WTC11 (cell line): ENCODE data around the gene GAS2L3. TPM values are rescaled to one million over a fixed set of nuclear protein-coding genes. Genes with fewer than 3 reads are reported as not detected.
A peak's percentile ranks its signal among the peaks of the same experiment; 100 is the strongest.

Source experiments
- ATAC-seq: fragments of 200-7000 bp; cut with Tn5 transposase; 2 replicates; pipeline ENCODE4 v1.10.0; 2021; ENCODE audit warnings: mild to moderate bottlenecking, moderate library complexity
- CTCF ChIA-PET: fragments of 300-600 bp; sonication (Branson Sonifier 250); formaldehyde crosslinking; loops from one replicate; lab custom pipeline; 2021; ENCODE audit warnings: antibody characterized with exemption; lab: Charles Lee
- POLR2A ChIA-PET: fragments of 350-600 bp; sonication (Branson Sonifier 250); formaldehyde crosslinking; loops from one replicate; lab custom pipeline; 2021; ENCODE audit warnings: antibody characterized with exemption; lab: Charles Lee
- DNase-seq: peaks from one replicate; pipeline ENCODE4 v3.0.0; 2021; ENCODE audit warnings: low spot score
- H3K27ac Mint-ChIP-seq: 2 replicates; pipeline ENCODE4 v1.8.0; 2021; ENCODE audit warnings: mixed read lengths
- H3K27me3 Mint-ChIP-seq: 2 replicates; pipeline ENCODE4 v1.8.0; 2021; ENCODE audit warnings: low read depth, mild to moderate bottlenecking, moderate library complexity, mixed read lengths
- H3K36me3 Mint-ChIP-seq: 2 replicates; pipeline ENCODE4 v1.8.0; 2021; ENCODE audit warnings: mixed read lengths
- H3K4me1 Mint-ChIP-seq: 2 replicates; pipeline ENCODE4 v1.8.0; 2022; ENCODE audit warnings: mixed read lengths
- H3K4me3 Mint-ChIP-seq: 2 replicates; pipeline ENCODE4 v1.8.0; 2021; ENCODE audit warnings: mild to moderate bottlenecking, moderate library complexity, mixed read lengths
- H3K9me3 Mint-ChIP-seq: 2 replicates; pipeline ENCODE4 v1.8.0; 2021; ENCODE audit warnings: mixed read lengths
- AR ChIP-seq: fragments of 250-450 bp; sonication (Bioruptor Pico); IDR thresholded peaks from 2 replicates; pipeline ENCODE4 v1.9.0; 2021; ENCODE audit warnings: mild to moderate bottlenecking
- FOXP1 ChIP-seq: sonication (generic); formaldehyde crosslinking; IDR thresholded peaks from 2 replicates; pipeline ENCODE4 v1.8.0; 2022; ENCODE audit warnings: missing genetic modification reagents, mild to moderate bottlenecking, moderate library complexity, borderline replicate concordance
- HMGA2 ChIP-seq: fragments of 250-450 bp; sonication (Bioruptor Pico); IDR thresholded peaks from 2 replicates; pipeline ENCODE4 v1.4.0; 2021; ENCODE audit warnings: mild to moderate bottlenecking, moderate library complexity
- JAZF1 ChIP-seq: fragments of 250-450 bp; sonication (Bioruptor Pico); IDR thresholded peaks from 2 replicates; pipeline ENCODE4 v1.9.0; 2021; ENCODE audit warnings: moderate library complexity, mild to moderate bottlenecking, inconsistent platforms
- MYBL2 ChIP-seq: sonication (generic); formaldehyde crosslinking; IDR thresholded peaks from 2 replicates; pipeline ENCODE4 v1.8.1; 2023; ENCODE audit warnings: mild to moderate bottlenecking, moderate library complexity, missing genetic modification reagents
- NFATC4 ChIP-seq: fragments of 250-450 bp; sonication (Bioruptor Pico); IDR thresholded peaks from 2 replicates; pipeline ENCODE4 v1.9.0; 2021; ENCODE audit warnings: mild to moderate bottlenecking
- NR3C1 ChIP-seq: sonication (generic); formaldehyde crosslinking; conservative IDR thresholded peaks from 2 replicates; pipeline ENCODE4 v1.8.1; 2023; ENCODE audit warnings: low read depth, mild to moderate bottlenecking, missing genetic modification reagents
- STAT6 ChIP-seq: sonication (generic); formaldehyde crosslinking; conservative IDR thresholded peaks from 2 replicates; pipeline ENCODE4 v1.8.1; 2023; ENCODE audit warnings: mild to moderate bottlenecking, low read depth, missing genetic modification reagents, moderate library complexity
- ZNF423 ChIP-seq: fragments of 250-450 bp; sonication (Bioruptor Pico); IDR thresholded peaks from 2 replicates; pipeline ENCODE4 v2.1.2; 2022; ENCODE audit warnings: mild to moderate bottlenecking, moderate library complexity
- total RNA-seq: library from RNA; stranded (reverse); gene quantifications from 3 replicates; pipeline ENCODE4 v1.2.3, GENCODE V29; 2021
- TF ChIP-seq, protein P1 (sequence below): sonication (generic); formaldehyde crosslinking; IDR thresholded peaks from 2 replicates; pipeline ENCODE4 v1.8.0; 2022; ENCODE audit warnings: mild to moderate bottlenecking, missing genetic modification reagents
- TF ChIP-seq, protein P2 (sequence below): fragments of 250-450 bp; sonication (Bioruptor Pico); IDR thresholded peaks from 2 replicates; pipeline ENCODE4 v1.9.0; 2021; ENCODE audit warnings: mild to moderate bottlenecking
- TF ChIP-seq, protein P3 (sequence below): sonication (generic); formaldehyde crosslinking; IDR thresholded peaks from 2 replicates; pipeline ENCODE4 v1.8.0; 2022; ENCODE audit warnings: mild to moderate bottlenecking, missing genetic modification reagents
- TF ChIP-seq, protein P4 (sequence below): sonication (generic); formaldehyde crosslinking; IDR thresholded peaks from 2 replicates; pipeline ENCODE4 v1.8.1; 2023; ENCODE audit warnings: mild to moderate bottlenecking, missing genetic modification reagents
- TF ChIP-seq, protein P5 (sequence below): fragments of 250-450 bp; sonication (Bioruptor Pico); IDR thresholded peaks from 2 replicates; pipeline ENCODE4 v2.1.2; 2022; ENCODE audit warnings: mild to moderate bottlenecking, moderate library complexity
- TF ChIP-seq, protein P6 (sequence below): sonication (generic); formaldehyde crosslinking; conservative IDR thresholded peaks from 2 replicates; pipeline ENCODE4 v1.8.1; 2022; ENCODE audit warnings: mild to moderate bottlenecking, missing genetic modification reagents
- TF ChIP-seq, protein P7 (sequence below): fragments of 200-600 bp; IDR thresholded peaks from 2 replicates; pipeline ENCODE4 v1.8.0; 2022; ENCODE audit warnings: antibody characterized with exemption

Gene GAS2L3
- total RNA-seq, 1 experiment from 2014 or later, result 14.8 TPM

- ChIA-PET CTCF (interaction anchor here (0.7 to 2.7 kb wide), 49 partner anchors 10 to 1010 kb away, joined by 3 to 33 read pairs (median 5); partner anchors contain the start of genes GAS2L3 and SLC17A8), POLR2A (no interaction called here)
- Mint-ChIP-seq H3K9me3 (peaks cover 4% of the 10 kb centered on the region), H3K36me3 (no peaks in the 10 kb centered on the region), H3K27me3 (no peaks in the 10 kb centered on the region), H3K4me3 (no peak overlapping the region), H3K4me1 (no peaks in the 10 kb centered on the region), H3K27ac (no peak overlapping the region)
- TF ChIP-seq FOXP1 (CRISPR knock-in tag) (no peak), JAZF1 (no peak), HMGA2 (CRISPR knock-in tag) (no peak), MYBL2 (CRISPR knock-in tag) (no peak), NR3C1 (CRISPR knock-in tag) (no peak), NFATC4 (CRISPR knock-in tag) (no peak), STAT6 (CRISPR knock-in tag) (no peak)
- TF ChIP-seq, protein P1, sequence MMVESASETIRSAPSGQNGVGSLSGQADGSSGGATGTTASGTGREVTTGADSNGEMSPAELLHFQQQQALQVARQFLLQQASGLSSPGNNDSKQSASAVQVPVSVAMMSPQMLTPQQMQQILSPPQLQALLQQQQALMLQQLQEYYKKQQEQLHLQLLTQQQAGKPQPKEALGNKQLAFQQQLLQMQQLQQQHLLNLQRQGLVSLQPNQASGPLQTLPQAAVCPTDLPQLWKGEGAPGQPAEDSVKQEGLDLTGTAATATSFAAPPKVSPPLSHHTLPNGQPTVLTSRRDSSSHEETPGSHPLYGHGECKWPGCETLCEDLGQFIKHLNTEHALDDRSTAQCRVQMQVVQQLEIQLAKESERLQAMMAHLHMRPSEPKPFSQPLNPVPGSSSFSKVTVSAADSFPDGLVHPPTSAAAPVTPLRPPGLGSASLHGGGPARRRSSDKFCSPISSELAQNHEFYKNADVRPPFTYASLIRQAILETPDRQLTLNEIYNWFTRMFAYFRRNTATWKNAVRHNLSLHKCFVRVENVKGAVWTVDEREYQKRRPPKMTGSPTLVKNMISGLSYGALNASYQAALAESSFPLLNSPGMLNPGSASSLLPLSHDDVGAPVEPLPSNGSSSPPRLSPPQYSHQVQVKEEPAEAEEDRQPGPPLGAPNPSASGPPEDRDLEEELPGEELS (CRISPR knock-in tag), result no peak
- TF ChIP-seq, protein P2, sequence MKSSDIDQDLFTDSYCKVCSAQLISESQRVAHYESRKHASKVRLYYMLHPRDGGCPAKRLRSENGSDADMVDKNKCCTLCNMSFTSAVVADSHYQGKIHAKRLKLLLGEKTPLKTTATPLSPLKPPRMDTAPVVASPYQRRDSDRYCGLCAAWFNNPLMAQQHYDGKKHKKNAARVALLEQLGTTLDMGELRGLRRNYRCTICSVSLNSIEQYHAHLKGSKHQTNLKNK (CRISPR knock-in tag), result no peak
- TF ChIP-seq, protein P3, sequence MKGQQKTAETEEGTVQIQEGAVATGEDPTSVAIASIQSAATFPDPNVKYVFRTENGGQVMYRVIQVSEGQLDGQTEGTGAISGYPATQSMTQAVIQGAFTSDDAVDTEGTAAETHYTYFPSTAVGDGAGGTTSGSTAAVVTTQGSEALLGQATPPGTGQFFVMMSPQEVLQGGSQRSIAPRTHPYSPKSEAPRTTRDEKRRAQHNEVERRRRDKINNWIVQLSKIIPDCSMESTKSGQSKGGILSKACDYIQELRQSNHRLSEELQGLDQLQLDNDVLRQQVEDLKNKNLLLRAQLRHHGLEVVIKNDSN (CRISPR knock-in tag), result no peak
- TF ChIP-seq, protein P4, sequence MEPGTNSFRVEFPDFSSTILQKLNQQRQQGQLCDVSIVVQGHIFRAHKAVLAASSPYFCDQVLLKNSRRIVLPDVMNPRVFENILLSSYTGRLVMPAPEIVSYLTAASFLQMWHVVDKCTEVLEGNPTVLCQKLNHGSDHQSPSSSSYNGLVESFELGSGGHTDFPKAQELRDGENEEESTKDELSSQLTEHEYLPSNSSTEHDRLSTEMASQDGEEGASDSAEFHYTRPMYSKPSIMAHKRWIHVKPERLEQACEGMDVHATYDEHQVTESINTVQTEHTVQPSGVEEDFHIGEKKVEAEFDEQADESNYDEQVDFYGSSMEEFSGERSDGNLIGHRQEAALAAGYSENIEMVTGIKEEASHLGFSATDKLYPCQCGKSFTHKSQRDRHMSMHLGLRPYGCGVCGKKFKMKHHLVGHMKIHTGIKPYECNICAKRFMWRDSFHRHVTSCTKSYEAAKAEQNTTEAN (CRISPR knock-in tag), result no peak
- peak; percentile 70 for ATAC-seq
- no peak for DNase-seq
These were observed 98.1 kb downstream of the GAS2L3 start for GRCh38 chr12:100671396-100672074.

DNA sequence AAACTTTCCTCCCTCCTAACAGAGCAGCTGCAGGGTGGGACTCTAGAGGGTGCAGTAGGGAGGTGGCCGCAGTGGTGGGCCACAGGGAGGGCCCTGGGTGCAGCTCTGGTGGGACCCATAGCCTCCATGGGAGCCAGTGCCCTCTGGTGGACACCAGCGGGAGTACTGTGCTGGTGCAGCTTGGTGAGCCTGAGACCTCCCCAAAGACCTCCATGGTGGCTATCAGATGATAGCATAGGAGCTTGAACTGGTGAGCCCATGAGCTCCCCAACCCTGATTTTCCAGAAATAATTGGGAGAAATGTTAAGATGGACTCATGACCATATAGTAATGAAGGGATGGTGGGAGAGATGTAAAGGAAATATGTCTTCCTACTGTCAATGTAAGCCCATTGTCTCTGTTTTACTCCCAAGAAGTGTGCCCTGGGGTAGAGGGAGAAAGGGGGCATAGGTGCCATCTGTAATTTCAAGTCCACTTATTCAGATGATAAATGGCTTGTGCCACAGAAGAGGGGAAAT is 98.7 kb downstream of the GAS2L3 start:
- Mint-ChIP-seq H3K9me3 (peaks cover 4% of the 10 kb centered on the region), H3K4me1 (no peaks in the 10 kb centered on the region), H3K27ac (no peak overlapping the region), H3K36me3 (no peaks in the 10 kb centered on the region), H3K4me3 (no peak overlapping the region), H3K27me3 (no peaks in the 10 kb centered on the region; the same call in 1 of the 2 replicates)
- peak; percentile 97 for ATAC-seq
- TF ChIP-seq, protein P5, sequence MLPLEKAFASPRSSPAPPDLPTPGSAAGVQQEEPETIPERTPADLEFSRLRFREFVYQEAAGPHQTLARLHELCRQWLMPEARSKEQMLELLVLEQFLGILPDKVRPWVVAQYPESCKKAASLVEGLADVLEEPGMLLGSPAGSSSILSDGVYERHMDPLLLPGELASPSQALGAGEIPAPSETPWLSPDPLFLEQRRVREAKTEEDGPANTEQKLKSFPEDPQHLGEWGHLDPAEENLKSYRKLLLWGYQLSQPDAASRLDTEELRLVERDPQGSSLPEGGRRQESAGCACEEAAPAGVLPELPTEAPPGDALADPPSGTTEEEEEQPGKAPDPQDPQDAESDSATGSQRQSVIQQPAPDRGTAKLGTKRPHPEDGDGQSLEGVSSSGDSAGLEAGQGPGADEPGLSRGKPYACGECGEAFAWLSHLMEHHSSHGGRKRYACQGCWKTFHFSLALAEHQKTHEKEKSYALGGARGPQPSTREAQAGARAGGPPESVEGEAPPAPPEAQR, result 0 out of 2 replicates have a peak, but pooled peaks have one; percentile 46
- TF ChIP-seq AR (CRISPR knock-in tag) (0 out of 2 replicates have a peak, but pooled peaks have one; percentile 22), ZNF423 (CRISPR knock-in tag) (0 out of 2 replicates have a peak, but pooled peaks have one; percentile 22)
- TF ChIP-seq, protein P6, sequence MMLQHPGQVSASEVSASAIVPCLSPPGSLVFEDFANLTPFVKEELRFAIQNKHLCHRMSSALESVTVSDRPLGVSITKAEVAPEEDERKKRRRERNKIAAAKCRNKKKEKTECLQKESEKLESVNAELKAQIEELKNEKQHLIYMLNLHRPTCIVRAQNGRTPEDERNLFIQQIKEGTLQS (CRISPR knock-in tag), result no peak
- TF ChIP-seq, protein P7, sequence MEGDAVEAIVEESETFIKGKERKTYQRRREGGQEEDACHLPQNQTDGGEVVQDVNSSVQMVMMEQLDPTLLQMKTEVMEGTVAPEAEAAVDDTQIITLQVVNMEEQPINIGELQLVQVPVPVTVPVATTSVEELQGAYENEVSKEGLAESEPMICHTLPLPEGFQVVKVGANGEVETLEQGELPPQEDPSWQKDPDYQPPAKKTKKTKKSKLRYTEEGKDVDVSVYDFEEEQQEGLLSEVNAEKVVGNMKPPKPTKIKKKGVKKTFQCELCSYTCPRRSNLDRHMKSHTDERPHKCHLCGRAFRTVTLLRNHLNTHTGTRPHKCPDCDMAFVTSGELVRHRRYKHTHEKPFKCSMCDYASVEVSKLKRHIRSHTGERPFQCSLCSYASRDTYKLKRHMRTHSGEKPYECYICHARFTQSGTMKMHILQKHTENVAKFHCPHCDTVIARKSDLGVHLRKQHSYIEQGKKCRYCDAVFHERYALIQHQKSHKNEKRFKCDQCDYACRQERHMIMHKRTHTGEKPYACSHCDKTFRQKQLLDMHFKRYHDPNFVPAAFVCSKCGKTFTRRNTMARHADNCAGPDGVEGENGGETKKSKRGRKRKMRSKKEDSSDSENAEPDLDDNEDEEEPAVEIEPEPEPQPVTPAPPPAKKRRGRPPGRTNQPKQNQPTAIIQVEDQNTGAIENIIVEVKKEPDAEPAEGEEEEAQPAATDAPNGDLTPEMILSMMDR, result peak; percentile 79
- ChIA-PET CTCF (interaction anchor here (0.6 to 2.7 kb wide), 49 partner anchors 10 to 1010 kb away, joined by 3 to 33 read pairs (median 5); partner anchors contain the start of genes GAS2L3 and SLC17A8), POLR2A (no interaction called here)
- peak; percentile 85 for DNase-seq
